OCI-LY3 (cell line): ENCODE results near the gene CD2BP2.

ENCODE experiments used
- EZH2phosphoT487 ChIP-seq: fragments of 200-600 bp; shearing (Covaris generic); IDR thresholded peaks from 2 replicates; pipeline ENCODE4 v1.6.1; 2018; ENCODE audit warnings: antibody characterized with exemption, mixed run types, low read depth
- TF ChIP-seq, protein P1 (sequence below): fragments of 200-600, 300-600 bp; sonication (generic); IDR thresholded peaks from 2 replicates; pipeline ENCODE4 v1.5.1; 2014; ENCODE audit warnings: antibody characterized with exemption, low read length, low read depth

DNA sequence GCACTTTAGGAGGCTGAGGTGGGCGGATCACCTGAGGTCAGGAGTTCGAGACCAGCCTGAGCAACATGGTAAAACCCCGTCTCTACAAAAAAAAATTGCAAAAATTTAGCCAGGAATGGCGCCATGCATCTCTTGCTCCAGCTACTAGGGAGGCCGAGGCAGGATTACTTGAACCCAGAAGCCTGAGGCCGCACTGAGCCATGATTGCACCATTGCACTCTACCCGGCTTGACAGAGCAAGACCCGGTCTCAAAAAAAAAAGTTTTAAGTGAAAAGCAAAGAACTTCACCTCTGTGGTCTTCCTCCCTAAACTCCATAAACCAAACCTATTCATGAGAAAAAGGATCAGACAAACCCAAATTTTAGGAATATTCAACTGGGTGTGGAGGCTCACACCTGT, 7.0 kb downstream of the CD2BP2 start:
- TF ChIP-seq, protein P1, sequence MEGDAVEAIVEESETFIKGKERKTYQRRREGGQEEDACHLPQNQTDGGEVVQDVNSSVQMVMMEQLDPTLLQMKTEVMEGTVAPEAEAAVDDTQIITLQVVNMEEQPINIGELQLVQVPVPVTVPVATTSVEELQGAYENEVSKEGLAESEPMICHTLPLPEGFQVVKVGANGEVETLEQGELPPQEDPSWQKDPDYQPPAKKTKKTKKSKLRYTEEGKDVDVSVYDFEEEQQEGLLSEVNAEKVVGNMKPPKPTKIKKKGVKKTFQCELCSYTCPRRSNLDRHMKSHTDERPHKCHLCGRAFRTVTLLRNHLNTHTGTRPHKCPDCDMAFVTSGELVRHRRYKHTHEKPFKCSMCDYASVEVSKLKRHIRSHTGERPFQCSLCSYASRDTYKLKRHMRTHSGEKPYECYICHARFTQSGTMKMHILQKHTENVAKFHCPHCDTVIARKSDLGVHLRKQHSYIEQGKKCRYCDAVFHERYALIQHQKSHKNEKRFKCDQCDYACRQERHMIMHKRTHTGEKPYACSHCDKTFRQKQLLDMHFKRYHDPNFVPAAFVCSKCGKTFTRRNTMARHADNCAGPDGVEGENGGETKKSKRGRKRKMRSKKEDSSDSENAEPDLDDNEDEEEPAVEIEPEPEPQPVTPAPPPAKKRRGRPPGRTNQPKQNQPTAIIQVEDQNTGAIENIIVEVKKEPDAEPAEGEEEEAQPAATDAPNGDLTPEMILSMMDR, result no peak
- no peak for TF ChIP-seq EZH2phosphoT487
